ENCODE results near the gene KCTD10. TPM values are rescaled to one million over a fixed set of nuclear protein-coding genes. Genes with fewer than 3 reads are reported as not detected.

Gene KCTD10
- total and polyA plus RNA-seq, 2 of the 13 experiments (the other 11 are each of a cell fraction or from before 2014, with no cell fraction given), result 6.9 to 25.4 TPM

DNA sequence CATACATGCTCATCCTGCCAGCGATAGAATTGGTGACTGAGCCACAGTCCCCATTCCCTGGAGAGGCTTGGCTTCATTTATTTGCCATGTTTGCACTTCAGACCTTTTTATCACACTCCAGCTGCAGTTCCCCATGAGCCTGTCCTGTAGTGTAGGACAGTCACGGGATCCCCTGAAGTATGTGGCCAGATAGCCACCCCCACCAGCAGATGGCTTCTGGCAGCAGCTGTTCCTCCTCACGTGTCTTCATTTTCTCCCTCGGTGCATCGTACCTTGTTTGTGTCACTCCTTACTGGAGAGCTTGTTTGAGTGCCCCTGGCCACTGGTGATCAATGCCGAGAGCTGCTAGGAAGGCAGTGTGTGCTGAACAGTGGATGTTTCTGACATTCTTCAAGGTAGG, 40.5 kb upstream of the KCTD10 start (continued):
- TF ChIP-seq ZNF629 (CRISPR knock-in tag; conservative IDR thresholded peaks at IDR 0.05), result no peak
- TF ChIP-seq TRIM24 (CRISPR knock-in tag; IDR thresholded peaks at IDR 0.05), result no peak
- TF ChIP-seq ATRX (CRISPR knock-in tag; IDR thresholded peaks at IDR 0.05; ENCODE audit: borderline replicate concordance), result no peak
- no peak for TF ChIP-seq CBX1 (IDR thresholded peaks at IDR 0.05; ENCODE audit: low read depth)
- TF ChIP-seq, protein P1, sequence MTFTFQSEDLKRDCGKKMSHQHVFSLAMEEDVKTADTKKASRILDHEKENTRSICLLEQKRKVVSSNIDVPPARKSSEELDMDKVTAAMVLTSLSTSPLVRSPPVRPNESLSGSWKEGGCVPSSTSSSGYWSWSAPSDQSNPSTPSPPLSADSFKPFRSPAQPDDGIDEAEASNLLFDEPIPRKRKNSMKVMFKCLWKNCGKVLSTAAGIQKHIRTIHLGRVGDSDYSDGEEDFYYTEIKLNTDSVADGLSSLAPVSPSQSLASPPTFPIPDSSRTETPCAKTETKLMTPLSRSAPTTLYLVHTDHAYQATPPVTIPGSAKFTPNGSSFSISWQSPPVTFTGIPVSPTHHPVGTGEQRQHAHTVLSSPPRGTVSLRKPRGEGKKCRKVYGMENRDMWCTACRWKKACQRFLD (CRISPR knock-in tag; IDR thresholded peaks at IDR 0.05; ENCODE audit: borderline replicate concordance), result no peak
- TF ChIP-seq ISL2 (CRISPR knock-in tag; IDR thresholded peaks at IDR 0.05), result no peak
- TF ChIP-seq, protein P2, sequence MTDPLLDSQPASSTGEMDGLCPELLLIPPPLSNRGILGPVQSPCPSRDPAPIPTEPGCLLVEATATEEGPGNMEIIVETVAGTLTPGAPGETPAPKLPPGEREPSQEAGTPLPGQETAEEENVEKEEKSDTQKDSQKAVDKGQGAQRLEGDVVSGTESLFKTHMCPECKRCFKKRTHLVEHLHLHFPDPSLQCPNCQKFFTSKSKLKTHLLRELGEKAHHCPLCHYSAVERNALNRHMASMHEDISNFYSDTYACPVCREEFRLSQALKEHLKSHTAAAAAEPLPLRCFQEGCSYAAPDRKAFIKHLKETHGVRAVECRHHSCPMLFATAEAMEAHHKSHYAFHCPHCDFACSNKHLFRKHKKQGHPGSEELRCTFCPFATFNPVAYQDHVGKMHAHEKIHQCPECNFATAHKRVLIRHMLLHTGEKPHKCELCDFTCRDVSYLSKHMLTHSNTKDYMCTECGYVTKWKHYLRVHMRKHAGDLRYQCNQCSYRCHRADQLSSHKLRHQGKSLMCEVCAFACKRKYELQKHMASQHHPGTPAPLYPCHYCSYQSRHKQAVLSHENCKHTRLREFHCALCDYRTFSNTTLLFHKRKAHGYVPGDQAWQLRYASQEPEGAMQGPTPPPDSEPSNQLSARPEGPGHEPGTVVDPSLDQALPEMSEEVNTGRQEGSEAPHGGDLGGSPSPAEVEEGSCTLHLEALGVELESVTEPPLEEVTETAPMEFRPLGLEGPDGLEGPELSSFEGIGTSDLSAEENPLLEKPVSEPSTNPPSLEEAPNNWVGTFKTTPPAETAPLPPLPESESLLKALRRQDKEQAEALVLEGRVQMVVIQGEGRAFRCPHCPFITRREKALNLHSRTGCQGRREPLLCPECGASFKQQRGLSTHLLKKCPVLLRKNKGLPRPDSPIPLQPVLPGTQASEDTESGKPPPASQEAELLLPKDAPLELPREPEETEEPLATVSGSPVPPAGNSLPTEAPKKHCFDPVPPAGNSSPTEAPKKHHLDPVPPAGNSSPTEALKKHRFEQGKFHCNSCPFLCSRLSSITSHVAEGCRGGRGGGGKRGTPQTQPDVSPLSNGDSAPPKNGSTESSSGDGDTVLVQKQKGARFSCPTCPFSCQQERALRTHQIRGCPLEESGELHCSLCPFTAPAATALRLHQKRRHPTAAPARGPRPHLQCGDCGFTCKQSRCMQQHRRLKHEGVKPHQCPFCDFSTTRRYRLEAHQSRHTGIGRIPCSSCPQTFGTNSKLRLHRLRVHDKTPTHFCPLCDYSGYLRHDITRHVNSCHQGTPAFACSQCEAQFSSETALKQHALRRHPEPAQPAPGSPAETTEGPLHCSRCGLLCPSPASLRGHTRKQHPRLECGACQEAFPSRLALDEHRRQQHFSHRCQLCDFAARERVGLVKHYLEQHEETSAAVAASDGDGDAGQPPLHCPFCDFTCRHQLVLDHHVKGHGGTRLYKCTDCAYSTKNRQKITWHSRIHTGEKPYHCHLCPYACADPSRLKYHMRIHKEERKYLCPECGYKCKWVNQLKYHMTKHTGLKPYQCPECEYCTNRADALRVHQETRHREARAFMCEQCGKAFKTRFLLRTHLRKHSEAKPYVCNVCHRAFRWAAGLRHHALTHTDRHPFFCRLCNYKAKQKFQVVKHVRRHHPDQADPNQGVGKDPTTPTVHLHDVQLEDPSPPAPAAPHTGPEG (CRISPR knock-in tag; IDR thresholded peaks at IDR 0.05), result no peak
- no peak for TF ChIP-seq RELA (CRISPR knock-in tag; IDR thresholded peaks at IDR 0.05)
- TF ChIP-seq ZNF33A (CRISPR knock-in tag; IDR thresholded peaks at IDR 0.05; ENCODE audit: borderline replicate concordance), result no peak
- no peak for TF ChIP-seq TP53 (CRISPR knock-in tag; conservative IDR thresholded peaks at IDR 0.05)

Data from HepG2 (cell line).